A549 (cell line): ENCODE data around the gene FAM171A1. TPM values are rescaled to one million over a fixed set of nuclear protein-coding genes. Genes with fewer than 3 reads are reported as not detected.

Experiments
- ATAC-seq, 2 experiments: fragments of 200-7000 bp in 1 of 2; fragments of >200 bp in 1 of 2; cut with Nextera tagmentation in 1 of 2; cut with Tn5 transposase in 1 of 2; 3 replicates each; pipeline versions ENCODE4 v1.8.0 to v1.9.1; 2018 to 2020; ENCODE audit warnings: mild to moderate bottlenecking in 1 of 2, moderate library complexity in 1 of 2
- CTCF ChIA-PET: fragments of 300-600 bp; sonication (Branson Sonifier 250); formaldehyde crosslinking; extraction: SDS; loops from one replicate; lab custom pipeline; 2021; ENCODE audit warnings: antibody characterized with exemption, inconsistent platforms; lab: Yijun Ruan, JAX
- POLR2A ChIA-PET: fragments of 350-600 bp; formaldehyde crosslinking; extraction: SDS; loops from one replicate; lab custom pipeline; 2021; ENCODE audit warnings: antibody characterized with exemption, inconsistent platforms; lab: Yijun Ruan, JAX
- DNase-seq, 2 experiments: peaks; one replicate each; pipeline versions ENCODE4 v3.0.0 to v3.0.0-alpha.2; 2011 to 2016; ENCODE audit warnings: low read depth in 1 of 2, low spot score in 1 of 2
- FAIRE-seq: peaks from 2 replicates; lab custom pipeline; 2011; peaks lifted over from hg19 to GRCh38; lab: Jason Lieb, UNC
- H3K27ac ChIP-seq, 2 experiments: fragments of >200 bp; sonication (Bioruptor Twin); formaldehyde crosslinking; 3 replicates each; pipeline ENCODE4 v1.5.1; 2016 to 2017
- H3K4me1 ChIP-seq: fragments of >200 bp; sonication (Bioruptor Twin); formaldehyde crosslinking; 3 replicates; pipeline ENCODE4 v1.6.1; 2016
- H3K4me2 ChIP-seq: fragments of >200 bp; sonication (Bioruptor Twin); formaldehyde crosslinking; 3 replicates; pipeline ENCODE4 v1.6.1; 2016
- H3K4me3 ChIP-seq: fragments of >200 bp; sonication (Bioruptor Twin); formaldehyde crosslinking; 3 replicates; pipeline ENCODE4 v1.5.1; 2016
- H3K9me3 ChIP-seq: fragments of >200 bp; sonication (Bioruptor Twin); formaldehyde crosslinking; 3 replicates; pipeline ENCODE4 v1.6.1; 2016
- CBX8 ChIP-seq: fragments of 200-600 bp; sonication (generic); IDR thresholded peaks from 2 replicates; pipeline ENCODE4 v1.6.1; 2016
- CEBPB ChIP-seq, 2 experiments: fragments of >200 bp in 1 of 2; sonication (Bioruptor Twin) in 1 of 2; formaldehyde crosslinking in 1 of 2; IDR thresholded peaks; 2 replicates each; pipeline ENCODE4 v1.6.1; 2012 to 2016
- CHD2 ChIP-seq: fragments of 150-350 bp; IDR thresholded peaks from 2 replicates; pipeline ENCODE4 v1.6.1; 2014; ENCODE audit warnings: low read length; ENCODE audit not compliant: partially characterized antibody
- EHF ChIP-seq: fragments of 250-450 bp; sonication (Bioruptor Pico); IDR thresholded peaks from 2 replicates; pipeline ENCODE4 v1.5.0; 2020; ENCODE audit warnings: mild to moderate bottlenecking
- EHMT2 ChIP-seq: fragments of 200-600 bp; sonication (generic); IDR thresholded peaks from 2 replicates; pipeline ENCODE4 v1.6.1; 2016; ENCODE audit warnings: antibody characterized with exemption, low read depth, mild to moderate bottlenecking, moderate library complexity
- GATA3 ChIP-seq: IDR thresholded peaks from 2 replicates; pipeline ENCODE4 v1.6.1; 2012; ENCODE audit warnings: borderline replicate concordance
- HDAC2 ChIP-seq: fragments of 200-600 bp; sonication (generic); IDR thresholded peaks from 2 replicates; pipeline ENCODE4 v1.6.1; 2016
- HOXA7 ChIP-seq: fragments of 250-450 bp; sonication (Bioruptor Pico); IDR thresholded peaks from 2 replicates; pipeline ENCODE4 v1.5.0; 2020; ENCODE audit warnings: mild to moderate bottlenecking, moderate library complexity
- HOXB13 ChIP-seq: fragments of 250-450 bp; sonication (Bioruptor Pico); IDR thresholded peaks from 2 replicates; pipeline ENCODE4 v1.5.0; 2020; ENCODE audit warnings: low read depth, mild to moderate bottlenecking, moderate library complexity
- JUN ChIP-seq, 2 experiments: fragments of >200 bp; sonication (Bioruptor Twin); formaldehyde crosslinking; IDR thresholded peaks; 2 replicates in 1 of 2; 3 replicates in 1 of 2; pipeline ENCODE4 v1.6.1; 2016 to 2017
- JUNB ChIP-seq: fragments of >200 bp; sonication (Bioruptor Twin); formaldehyde crosslinking; IDR thresholded peaks from 2 replicates; pipeline ENCODE4 v1.6.1; 2016
- KDM5A ChIP-seq: fragments of 200-600 bp; sonication (generic); IDR thresholded peaks from 2 replicates; pipeline ENCODE4 v1.6.1; 2016; ENCODE audit warnings: antibody characterized with exemption, mild to moderate bottlenecking
- MAFK ChIP-seq: fragments of 450-650 bp; IDR thresholded peaks from 2 replicates; pipeline ENCODE4 v1.6.1; 2014; ENCODE audit not compliant: partially characterized antibody
- MAX ChIP-seq: IDR thresholded peaks from 2 replicates; pipeline ENCODE4 v1.6.1; 2012
- MAZ ChIP-seq: fragments of 150-350 bp; IDR thresholded peaks from 2 replicates; pipeline ENCODE4 v1.6.1; 2014; ENCODE audit warnings: antibody characterized with exemption, low read depth, low read length, borderline replicate concordance
- NPAS2 ChIP-seq: fragments of 250-450 bp; sonication (Bioruptor Pico); IDR thresholded peaks from 2 replicates; pipeline ENCODE4 v1.8.0; 2022; ENCODE audit warnings: mild to moderate bottlenecking, moderate library complexity, borderline replicate concordance
- NR3C1 ChIP-seq: fragments of >200 bp; sonication (Bioruptor Twin); formaldehyde crosslinking; IDR thresholded peaks from 3 replicates; pipeline ENCODE4 v1.6.1; 2017
- POLR2A ChIP-seq: IDR thresholded peaks from 2 replicates; pipeline ENCODE4 v1.6.1; 2012; ENCODE audit warnings: mild to moderate bottlenecking, low read length
- RAD21 ChIP-seq, 2 experiments: fragments of >200 bp in 1 of 2; sonication (Bioruptor Twin) in 1 of 2; formaldehyde crosslinking in 1 of 2; IDR thresholded peaks in 1 of 2; conservative IDR thresholded peaks in 1 of 2; 2 replicates in 1 of 2; 3 replicates in 1 of 2; pipeline ENCODE4 v1.6.1; 2012 to 2018; ENCODE audit warnings: inconsistent platforms in 1 of 2
- RARB ChIP-seq: fragments of 250-450 bp; sonication (Bioruptor Pico); IDR thresholded peaks from 2 replicates; pipeline ENCODE4 v1.8.0; 2021; ENCODE audit warnings: mild to moderate bottlenecking, moderate library complexity
- RCOR1 ChIP-seq: fragments of 150-350 bp; IDR thresholded peaks from 2 replicates; pipeline ENCODE4 v1.6.1; 2014; ENCODE audit warnings: antibody characterized with exemption, low read length, low read depth
- RFX5 ChIP-seq: fragments of 450-650 bp; IDR thresholded peaks from 2 replicates; pipeline ENCODE4 v1.7.1; 2014; ENCODE audit warnings: antibody characterized with exemption, mild to moderate bottlenecking, moderate library complexity
- SMC3 ChIP-seq: fragments of >200 bp; sonication (Bioruptor Twin); formaldehyde crosslinking; IDR thresholded peaks from 3 replicates; pipeline ENCODE4 v1.6.1; 2018; ENCODE audit warnings: inconsistent platforms
- SREBF2 ChIP-seq: fragments of 450-650 bp; IDR thresholded peaks from 2 replicates; pipeline ENCODE4 v1.6.1; 2014; ENCODE audit warnings: mild to moderate bottlenecking, moderate library complexity
- ZFP36 ChIP-seq: fragments of 450-650 bp; IDR thresholded peaks from 2 replicates; pipeline ENCODE4 v1.6.1; 2014; ENCODE audit warnings: borderline replicate concordance; ENCODE audit not compliant: partially characterized antibody
- ZNF302 ChIP-seq: fragments of 250-450 bp; sonication (Bioruptor Pico); IDR thresholded peaks from 2 replicates; pipeline ENCODE4 v1.9.0; 2021; ENCODE audit warnings: inconsistent platforms, mild to moderate bottlenecking, moderate library complexity
- ZSCAN20 ChIP-seq: fragments of 250-450 bp; sonication (Bioruptor Pico); IDR thresholded peaks from 2 replicates; pipeline ENCODE4 v1.8.0; 2022; ENCODE audit warnings: mild to moderate bottlenecking, moderate library complexity
- WGBS: methylation state at CpG from one replicate; pipeline ENCODE4 v1.1.6; 2017; ENCODE audit errors: missing lambda C conversion rate; 5-methylcytosine and 5-hydroxymethylcytosine counted together
- polyA plus RNA-seq, 4 experiments: library from polyadenylated mRNA; depleted of rRNA in 3 of 4; stranded (reverse); fragments of >200 nt; fragmentation: RNase III in 1 of 4; extraction: RNeasy Plus Mini Kit Qiagen cat#74134 plus additional on column Dnase treatment in 1 of 4; gene quantifications; 2 replicates in 3 of 4; 3 replicates in 1 of 4; pipeline ENCODE4 v1.2.3, GENCODE V29; 2011 to 2017
- TF ChIP-seq, protein P1 (sequence below): fragments of 150-350 bp; IDR thresholded peaks from 2 replicates; pipeline ENCODE4 v1.6.1; 2014; ENCODE audit warnings: low read depth, mild to moderate bottlenecking, low read length
- TF ChIP-seq, protein P2 (sequence below): fragments of >200 bp; sonication (Bioruptor Twin); formaldehyde crosslinking; IDR thresholded peaks from 2 replicates; pipeline ENCODE4 v1.6.1; 2016
- TF ChIP-seq, protein P3 (sequence below): fragments of 250-450 bp; sonication (Bioruptor Pico); IDR thresholded peaks from 2 replicates; pipeline ENCODE4 v1.5.0; 2021; ENCODE audit warnings: mild to moderate bottlenecking, moderate library complexity, borderline replicate concordance

Gene FAM171A1
- polyA plus RNA-seq, 2 of the 4 experiments (the other 2 are of a cell fraction) = 13.8 to 15.2 TPM

DNA sequence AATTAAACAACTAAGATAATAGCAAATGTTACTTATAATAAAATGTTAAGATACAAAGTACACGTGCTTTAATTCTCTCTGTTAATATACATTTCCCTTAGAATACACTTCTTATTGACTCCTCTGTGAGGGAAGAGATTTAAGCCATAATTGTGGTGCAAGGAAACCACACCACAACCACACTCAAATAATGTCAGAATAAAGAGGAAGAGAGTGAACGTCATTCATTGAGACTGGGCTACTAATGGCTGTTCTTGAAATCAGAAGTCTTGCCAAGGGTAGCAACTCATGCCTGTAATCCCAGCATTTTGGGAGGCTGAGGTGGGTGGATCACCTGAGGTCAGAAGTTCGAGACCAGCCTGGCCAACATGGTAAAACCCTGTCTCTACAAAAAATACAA, 10.0 kb downstream of the FAM171A1 start:
- FAIRE-seq (no peak), ATAC-seq (no peak), DNase-seq (no peak)
- POLR2A ChIA-PET = no interaction called here
- TF ChIP-seq SMC3 (no peak), NPAS2 (CRISPR knock-in tag) (no peak), ZFP36 (no peak), POLR2A (no peak), EHF (CRISPR knock-in tag) (no peak)
- TF ChIP-seq, protein P1, sequence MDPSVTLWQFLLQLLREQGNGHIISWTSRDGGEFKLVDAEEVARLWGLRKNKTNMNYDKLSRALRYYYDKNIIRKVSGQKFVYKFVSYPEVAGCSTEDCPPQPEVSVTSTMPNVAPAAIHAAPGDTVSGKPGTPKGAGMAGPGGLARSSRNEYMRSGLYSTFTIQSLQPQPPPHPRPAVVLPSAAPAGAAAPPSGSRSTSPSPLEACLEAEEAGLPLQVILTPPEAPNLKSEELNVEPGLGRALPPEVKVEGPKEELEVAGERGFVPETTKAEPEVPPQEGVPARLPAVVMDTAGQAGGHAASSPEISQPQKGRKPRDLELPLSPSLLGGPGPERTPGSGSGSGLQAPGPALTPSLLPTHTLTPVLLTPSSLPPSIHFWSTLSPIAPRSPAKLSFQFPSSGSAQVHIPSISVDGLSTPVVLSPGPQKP = no peak
- H3K9me3 ChIP-seq = no peaks in the 10 kb centered on the region
- no peak overlapping the region for H3K4me2 ChIP-seq
- no peak overlapping the region for H3K4me3 ChIP-seq
- CTCF ChIA-PET = no interaction called here
- 80% methylated on average over 3 of the region's 3 CpGs for WGBS
- H3K27ac ChIP-seq = no peak overlapping the region
- peaks cover 7% of the 10 kb centered on the region; the same call in 2 of the 3 replicates for H3K4me1 ChIP-seq

GRCh38 chr10:15360566-15360965, 10.5 kb downstream of the FAM171A1 start:
- DNase-seq (no peak), FAIRE-seq (no peak), ATAC-seq (no peak)
- peaks cover 7% of the 10 kb centered on the region; the same call in 2 of the 3 replicates for H3K4me1 ChIP-seq
- no peak overlapping the region for H3K27ac ChIP-seq
- ChIA-PET POLR2A (no interaction called here), CTCF (interaction anchor here (1.2 kb wide), 1 partner anchor 10 kb away, joined by 3 read pairs; the partner anchor contains the start of gene FAM171A1)
- TF ChIP-seq CHD2 (no peak), RAD21 (conservative IDR thresholded peaks at IDR 0.05 in 1 of 2, IDR thresholded peaks at IDR 0.05 in 1 of 2) (no peak)
- WGBS = 76% methylated on average over 4 of the region's 4 CpGs
- no peaks in the 10 kb centered on the region for H3K9me3 ChIP-seq
- no peak overlapping the region for H3K4me3 ChIP-seq
- no peak overlapping the region for H3K4me2 ChIP-seq

DNA sequence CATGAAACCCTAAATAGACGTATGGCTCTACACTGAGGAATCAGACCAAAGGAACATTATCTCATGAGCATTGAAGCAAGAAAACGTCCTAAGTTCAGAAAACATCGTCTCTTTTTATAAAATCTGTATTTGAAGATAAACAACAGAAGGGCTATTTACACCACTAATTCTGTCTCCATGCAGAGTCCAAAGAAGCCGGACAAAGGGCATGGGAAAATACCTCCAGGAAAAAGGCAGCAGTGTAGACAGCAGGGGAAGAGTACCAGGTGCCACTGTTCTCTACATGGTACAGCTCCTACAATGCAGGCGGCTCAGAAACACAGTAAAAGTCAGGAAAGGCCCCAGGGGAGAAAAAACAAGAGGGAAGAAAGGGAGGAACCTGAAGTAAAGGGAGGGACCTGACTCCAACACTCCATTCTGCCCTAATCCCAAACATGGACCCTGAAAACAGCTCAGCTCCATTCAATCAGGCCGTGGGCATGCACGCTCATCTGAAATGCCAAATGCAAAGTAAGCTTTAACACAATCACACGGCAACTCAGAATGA, 17.5 kb downstream of the FAM171A1 start:
- FAIRE-seq = no peak
- no peaks in the 10 kb centered on the region for H3K4me1 ChIP-seq
- H3K9me3 ChIP-seq = no peaks in the 10 kb centered on the region
- ChIA-PET POLR2A (no interaction called here), CTCF (no interaction called here)
- no peak for DNase-seq
- no peak overlapping the region for H3K4me2 ChIP-seq
- no peak overlapping the region for H3K27ac ChIP-seq
- TF ChIP-seq EHMT2 (no peak), MAFK (no peak), KDM5A (no peak), HOXB13 (CRISPR knock-in tag) (no peak), NR3C1 (no peak), RFX5 (no peak), ZNF302 (CRISPR knock-in tag) (no peak), GATA3 (no peak), JUNB (no peak), HDAC2 (no peak)
- TF ChIP-seq, protein P2, sequence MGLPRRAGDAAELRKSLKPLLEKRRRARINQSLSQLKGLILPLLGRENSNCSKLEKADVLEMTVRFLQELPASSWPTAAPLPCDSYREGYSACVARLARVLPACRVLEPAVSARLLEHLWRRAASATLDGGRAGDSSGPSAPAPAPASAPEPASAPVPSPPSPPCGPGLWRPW = no peak
- WGBS = 83% methylated on average over 8 of the region's 8 CpGs
- ATAC-seq = no peak
- no peak overlapping the region for H3K4me3 ChIP-seq

- no peak overlapping the region for H3K4me2 ChIP-seq
- no peaks in the 10 kb centered on the region for H3K4me1 ChIP-seq
- no peak overlapping the region for H3K4me3 ChIP-seq
- H3K9me3 ChIP-seq = no peaks in the 10 kb centered on the region
- FAIRE-seq (no peak), ATAC-seq (no peak), DNase-seq (no peak)
- WGBS = 86% methylated on average over 7 of the region's 7 CpGs
- POLR2A ChIA-PET = no interaction called here
- CTCF ChIA-PET = no interaction called here
- no peak overlapping the region for H3K27ac ChIP-seq
- TF ChIP-seq RARB (CRISPR knock-in tag) (no peak), CBX8 (no peak), POLR2A (no peak), SREBF2 (no peak), MAX (no peak), RCOR1 (no peak), CEBPB (IDR thresholded peaks at IDR 0.05) (no peak), HOXA7 (CRISPR knock-in tag) (no peak), JUN (IDR thresholded peaks at IDR 0.05) (no peak), MAZ (no peak), ZSCAN20 (CRISPR knock-in tag) (no peak)
- TF ChIP-seq, protein P3, sequence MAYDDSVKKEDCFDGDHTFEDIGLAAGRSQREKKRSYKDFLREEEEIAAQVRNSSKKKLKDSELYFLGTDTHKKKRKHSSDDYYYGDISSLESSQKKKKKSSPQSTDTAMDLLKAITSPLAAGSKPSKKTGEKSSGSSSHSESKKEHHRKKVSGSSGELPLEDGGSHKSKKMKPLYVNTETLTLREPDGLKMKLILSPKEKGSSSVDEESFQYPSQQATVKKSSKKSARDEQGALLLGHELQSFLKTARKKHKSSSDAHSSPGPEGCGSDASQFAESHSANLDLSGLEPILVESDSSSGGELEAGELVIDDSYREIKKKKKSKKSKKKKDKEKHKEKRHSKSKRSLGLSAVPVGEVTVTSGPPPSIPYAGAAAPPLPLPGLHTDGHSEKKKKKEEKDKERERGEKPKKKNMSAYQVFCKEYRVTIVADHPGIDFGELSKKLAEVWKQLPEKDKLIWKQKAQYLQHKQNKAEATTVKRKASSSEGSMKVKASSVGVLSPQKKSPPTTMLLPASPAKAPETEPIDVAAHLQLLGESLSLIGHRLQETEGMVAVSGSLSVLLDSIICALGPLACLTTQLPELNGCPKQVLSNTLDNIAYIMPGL (CRISPR knock-in tag) = no peak
- TF ChIP-seq, protein P2 = no peak
- TF ChIP-seq, protein P1 = no peak
Measured at GRCh38 chr10:15352836-15353235, 18.3 kb downstream of the FAM171A1 start.
